GM19351 (cell line): Measurements from ENCODE around the gene ADAMTS4.
"Not testable (repeated sequence)": the region's sequence is repeated elsewhere in the genome, so short reads cannot be mapped to it uniquely, and the experiment has no call there.

Experiments used
- ATAC-seq: cut with Tn5 transposase; IDR thresholded peaks from one replicate; pipeline ENCODE4 v1.9.1; 2021; ENCODE audit warnings: mild to moderate bottlenecking, moderate library complexity; ENCODE audit not compliant: unreplicated experiment

ADAMTS4 gene

GRCh38 chr1:161198897-161199431 is at the start of gene ADAMTS4:
Gene ADAMTS4 (minus strand): TSS chr1:161199054. CDS start chr1:161198627, 427 bp downstream.
- no peak for ATAC-seq

GRCh38 chr1:161244888-161245287 is 46.0 kb upstream of the ADAMTS4 start:
- no peak for ATAC-seq

- no peak for ATAC-seq
Observed at GRCh38 chr1:161242313-161242712, 43.5 kb upstream of the ADAMTS4 start.

GRCh38 chr1:161241682-161242081 is 42.8 kb upstream of the ADAMTS4 start:
- no peak for ATAC-seq

GRCh38 chr1:161238039-161238473 is 39.2 kb upstream of the ADAMTS4 start, which contains the start of gene NR1I3:
Gene NR1I3 (minus strand): TSS chr1:161238203. CDS start chr1:161236565, 1,638 bp downstream.
- no peak for ATAC-seq

- no peak for ATAC-seq
Observed at GRCh38 chr1:161235957-161236775, 37.3 kb upstream of the ADAMTS4 start.

- no peak for ATAC-seq
Observed at GRCh38 chr1:161233102-161233501, 34.2 kb upstream of the ADAMTS4 start.

GRCh38 chr1:161230762-161231161 is 31.9 kb upstream of the ADAMTS4 start:
- no peak for ATAC-seq

- no peak for ATAC-seq
Observed at GRCh38 chr1:161229896-161230295, 31.0 kb upstream of the ADAMTS4 start.

GRCh38 chr1:161228032-161228431 is 29.2 kb upstream of the ADAMTS4 start:
- no peak for ATAC-seq

GRCh38 chr1:161227196-161227871 is 28.5 kb upstream of the ADAMTS4 start:
- ATAC-seq: peak; percentile 38

- ATAC-seq: no peak
Observed at GRCh38 chr1:161226759-161227158, 27.9 kb upstream of the ADAMTS4 start.

- ATAC-seq: no peak
Observed at GRCh38 chr1:161226320-161226711, 27.5 kb upstream of the ADAMTS4 start.

- ATAC-seq: peak; percentile 96
Observed at GRCh38 chr1:161225534-161226319, 26.9 kb upstream of the ADAMTS4 start, which contains the start of gene TOMM40L. Gene TOMM40L (plus strand): TSS chr1:161226060. CDS start chr1:161226490, 430 bp downstream.

- no peak for ATAC-seq
Observed at GRCh38 chr1:161225178-161225533, 26.3 kb upstream of the ADAMTS4 start.

GRCh38 chr1:161224695-161225087 is 25.8 kb upstream of the ADAMTS4 start:
- not testable (repeated sequence) for ATAC-seq

GRCh38 chr1:161223805-161224694 is 25.2 kb upstream of the ADAMTS4 start:
- no peak for ATAC-seq

- no peak for ATAC-seq
Observed at GRCh38 chr1:161222175-161223019, 23.5 kb upstream of the ADAMTS4 start.

- ATAC-seq: no peak
Observed at GRCh38 chr1:161220002-161220401, 21.1 kb upstream of the ADAMTS4 start.
